ENCODE measurements around the gene SLC26A8. TPM values are rescaled to one million over a fixed set of nuclear protein-coding genes. Genes with fewer than 3 reads are reported as not detected.
A peak's percentile ranks its signal among the peaks of the same experiment; 100 is the strongest.

SLC26A8 gene
- total and polyA plus RNA-seq, 2 of the 13 experiments (the other 11 are each of a cell fraction or from before 2014, with no cell fraction given) = 0.46 TPM; not detected in 1

GRCh38 chr6:36064770-36065396, 40.4 kb upstream of the SLC26A8 start (continued):
- TF ChIP-seq TFAP4 (IDR thresholded peaks at IDR 0.05; ENCODE audit: borderline replicate concordance, low read depth) (no peak), GATAD2A (CRISPR knock-in tag; IDR thresholded peaks at IDR 0.05) (peak; percentile 86), ZBTB7B (CRISPR knock-in tag; IDR thresholded peaks at IDR 0.05) (peak; percentile 68), ZMYM3 (CRISPR knock-in tag; IDR thresholded peaks at IDR 0.05) (peak; percentile 69; the same call in 1 of the 2 replicates), SOX5 (CRISPR knock-in tag; IDR thresholded peaks at IDR 0.05; ENCODE audit: borderline replicate concordance) (peak; percentile 89), ETV5 (CRISPR knock-in tag; IDR thresholded peaks at IDR 0.05; ENCODE audit: borderline replicate concordance) (peak; percentile 11; the same call in 1 of the 2 replicates), E2F1 (CRISPR knock-in tag; IDR thresholded peaks at IDR 0.05) (no peak), RARA (CRISPR knock-in tag; IDR thresholded peaks at IDR 0.05) (peak; percentile 76), HOXD1 (CRISPR knock-in tag; IDR thresholded peaks at IDR 0.05) (0 out of 2 replicates have a peak, but pooled peaks have one; percentile 27), ZNF292 (CRISPR knock-in tag; IDR thresholded peaks at IDR 0.05; ENCODE audit: borderline replicate concordance, low read depth) (peak; percentile 52; the same call in 1 of the 2 replicates), IRX3 (CRISPR knock-in tag; IDR thresholded peaks at IDR 0.05; ENCODE audit: borderline replicate concordance, low read depth) (no peak), KMT2B (CRISPR knock-in tag; IDR thresholded peaks at IDR 0.05) (peak; percentile 63; the same call in 1 of the 2 replicates), RAD21 (CRISPR knock-in tag; IDR thresholded peaks at IDR 0.05) (no peak), MEIS1 (CRISPR knock-in tag; IDR thresholded peaks at IDR 0.05; ENCODE audit: borderline replicate concordance) (no peak), MIXL1 (CRISPR knock-in tag; IDR thresholded peaks at IDR 0.05) (0 out of 2 replicates have a peak, but pooled peaks have one; percentile 33), ZBTB43 (CRISPR knock-in tag; conservative IDR thresholded peaks at IDR 0.05) (peak; percentile 67; the same call in 1 of the 2 replicates), HNF4G (IDR thresholded peaks at IDR 0.05; ENCODE audit: borderline replicate concordance, low read depth, low read length) (peak; percentile 98), HNF4G (CRISPR knock-in tag; IDR thresholded peaks at IDR 0.05; ENCODE audit: borderline replicate concordance, low read depth) (peak; percentile 68; the same call in 1 of the 2 replicates), ZNF670 (CRISPR knock-in tag; IDR thresholded peaks at IDR 0.05; ENCODE audit: borderline replicate concordance) (no peak), PHF8 (CRISPR knock-in tag; IDR thresholded peaks at IDR 0.05) (peak; percentile 29; the same call in 1 of the 2 replicates), KLF9 (CRISPR knock-in tag; IDR thresholded peaks at IDR 0.05; ENCODE audit: low read depth) (no peak), ZNF792 (CRISPR knock-in tag; IDR thresholded peaks at IDR 0.05) (peak; percentile 36; the same call in 1 of the 2 replicates), SMAD3 (CRISPR knock-in tag; IDR thresholded peaks at IDR 0.05) (peak; percentile 69)
- TF ChIP-seq, protein P1, sequence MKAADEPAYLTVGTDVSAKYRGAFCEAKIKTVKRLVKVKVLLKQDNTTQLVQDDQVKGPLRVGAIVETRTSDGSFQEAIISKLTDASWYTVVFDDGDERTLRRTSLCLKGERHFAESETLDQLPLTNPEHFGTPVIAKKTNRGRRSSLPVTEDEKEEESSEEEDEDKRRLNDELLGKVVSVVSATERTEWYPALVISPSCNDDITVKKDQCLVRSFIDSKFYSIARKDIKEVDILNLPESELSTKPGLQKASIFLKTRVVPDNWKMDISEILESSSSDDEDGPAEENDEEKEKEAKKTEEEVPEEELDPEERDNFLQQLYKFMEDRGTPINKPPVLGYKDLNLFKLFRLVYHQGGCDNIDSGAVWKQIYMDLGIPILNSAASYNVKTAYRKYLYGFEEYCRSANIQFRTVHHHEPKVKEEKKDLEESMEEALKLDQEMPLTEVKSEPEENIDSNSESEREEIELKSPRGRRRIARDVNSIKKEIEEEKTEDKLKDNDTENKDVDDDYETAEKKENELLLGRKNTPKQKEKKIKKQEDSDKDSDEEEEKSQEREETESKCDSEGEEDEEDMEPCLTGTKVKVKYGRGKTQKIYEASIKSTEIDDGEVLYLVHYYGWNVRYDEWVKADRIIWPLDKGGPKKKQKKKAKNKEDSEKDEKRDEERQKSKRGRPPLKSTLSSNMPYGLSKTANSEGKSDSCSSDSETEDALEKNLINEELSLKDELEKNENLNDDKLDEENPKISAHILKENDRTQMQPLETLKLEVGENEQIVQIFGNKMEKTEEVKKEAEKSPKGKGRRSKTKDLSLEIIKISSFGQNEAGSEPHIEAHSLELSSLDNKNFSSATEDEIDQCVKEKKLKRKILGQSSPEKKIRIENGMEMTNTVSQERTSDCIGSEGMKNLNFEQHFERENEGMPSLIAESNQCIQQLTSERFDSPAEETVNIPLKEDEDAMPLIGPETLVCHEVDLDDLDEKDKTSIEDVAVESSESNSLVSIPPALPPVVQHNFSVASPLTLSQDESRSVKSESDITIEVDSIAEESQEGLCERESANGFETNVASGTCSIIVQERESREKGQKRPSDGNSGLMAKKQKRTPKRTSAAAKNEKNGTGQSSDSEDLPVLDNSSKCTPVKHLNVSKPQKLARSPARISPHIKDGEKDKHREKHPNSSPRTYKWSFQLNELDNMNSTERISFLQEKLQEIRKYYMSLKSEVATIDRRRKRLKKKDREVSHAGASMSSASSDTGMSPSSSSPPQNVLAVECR (CRISPR knock-in tag; IDR thresholded peaks at IDR 0.05; ENCODE audit: borderline replicate concordance) = peak; percentile 55; the same call in 1 of the 2 replicates
